ENCODE data around the gene AANAT.

DNA sequence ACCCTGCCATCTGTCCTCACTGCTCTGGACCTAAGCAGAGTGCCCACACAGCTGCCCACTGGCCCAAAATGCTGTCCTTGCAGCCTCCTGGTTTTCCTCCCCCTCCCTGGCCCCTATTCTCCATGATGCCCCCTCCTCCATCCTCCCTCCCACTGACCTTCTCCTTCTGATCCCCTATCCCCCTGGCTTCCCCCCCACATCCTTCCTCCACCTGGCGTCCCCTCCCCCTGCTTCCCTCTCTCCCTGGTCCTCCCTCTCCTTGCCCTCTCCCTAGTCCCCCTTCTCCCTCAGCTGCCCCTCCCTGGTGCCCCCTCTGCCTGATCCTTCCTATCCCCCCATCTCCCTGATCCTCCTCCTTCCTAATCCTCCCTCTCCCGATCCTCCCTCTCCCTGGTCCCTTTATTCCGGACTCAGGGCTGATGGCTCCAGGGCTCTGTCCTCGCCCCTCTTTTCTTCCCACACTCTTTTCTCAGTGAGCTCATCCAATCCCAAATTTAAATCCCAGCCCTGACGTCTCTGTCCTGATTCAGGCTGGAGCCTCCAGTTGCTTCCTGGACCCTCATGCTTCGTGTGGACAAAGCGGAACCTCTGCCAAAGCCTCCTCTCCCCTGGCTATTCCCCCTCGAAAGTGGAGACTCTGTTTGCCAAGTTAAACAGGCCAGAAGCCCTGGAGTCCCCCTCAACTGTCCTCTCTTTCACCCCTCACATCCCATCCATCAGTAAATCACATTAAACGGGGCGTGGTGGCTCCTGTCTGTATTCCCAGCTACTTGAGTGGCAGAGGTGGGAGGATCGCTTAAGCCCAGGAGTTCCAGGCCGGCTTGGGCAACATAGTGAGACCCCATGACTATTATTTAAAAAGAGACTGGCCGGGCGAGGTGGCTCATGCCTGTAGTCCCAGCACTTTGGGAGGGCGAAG is 51.9 kb downstream of the AANAT start:
- TF ChIP-seq, protein P1, sequence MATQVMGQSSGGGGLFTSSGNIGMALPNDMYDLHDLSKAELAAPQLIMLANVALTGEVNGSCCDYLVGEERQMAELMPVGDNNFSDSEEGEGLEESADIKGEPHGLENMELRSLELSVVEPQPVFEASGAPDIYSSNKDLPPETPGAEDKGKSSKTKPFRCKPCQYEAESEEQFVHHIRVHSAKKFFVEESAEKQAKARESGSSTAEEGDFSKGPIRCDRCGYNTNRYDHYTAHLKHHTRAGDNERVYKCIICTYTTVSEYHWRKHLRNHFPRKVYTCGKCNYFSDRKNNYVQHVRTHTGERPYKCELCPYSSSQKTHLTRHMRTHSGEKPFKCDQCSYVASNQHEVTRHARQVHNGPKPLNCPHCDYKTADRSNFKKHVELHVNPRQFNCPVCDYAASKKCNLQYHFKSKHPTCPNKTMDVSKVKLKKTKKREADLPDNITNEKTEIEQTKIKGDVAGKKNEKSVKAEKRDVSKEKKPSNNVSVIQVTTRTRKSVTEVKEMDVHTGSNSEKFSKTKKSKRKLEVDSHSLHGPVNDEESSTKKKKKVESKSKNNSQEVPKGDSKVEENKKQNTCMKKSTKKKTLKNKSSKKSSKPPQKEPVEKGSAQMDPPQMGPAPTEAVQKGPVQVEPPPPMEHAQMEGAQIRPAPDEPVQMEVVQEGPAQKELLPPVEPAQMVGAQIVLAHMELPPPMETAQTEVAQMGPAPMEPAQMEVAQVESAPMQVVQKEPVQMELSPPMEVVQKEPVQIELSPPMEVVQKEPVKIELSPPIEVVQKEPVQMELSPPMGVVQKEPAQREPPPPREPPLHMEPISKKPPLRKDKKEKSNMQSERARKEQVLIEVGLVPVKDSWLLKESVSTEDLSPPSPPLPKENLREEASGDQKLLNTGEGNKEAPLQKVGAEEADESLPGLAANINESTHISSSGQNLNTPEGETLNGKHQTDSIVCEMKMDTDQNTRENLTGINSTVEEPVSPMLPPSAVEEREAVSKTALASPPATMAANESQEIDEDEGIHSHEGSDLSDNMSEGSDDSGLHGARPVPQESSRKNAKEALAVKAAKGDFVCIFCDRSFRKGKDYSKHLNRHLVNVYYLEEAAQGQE (IDR thresholded peaks at IDR 0.05; ENCODE audit: low read depth): no peak
- TF ChIP-seq ZBTB7A (IDR thresholded peaks at IDR 0.05; ENCODE audit: low read depth) (no peak), EP300 (IDR thresholded peaks at IDR 0.05; ENCODE audit: borderline replicate concordance) (no peak), RAD21 (IDR thresholded peaks at IDR 0.05; ENCODE audit: low read depth) (no peak), TAF1 (IDR thresholded peaks at IDR 0.05; ENCODE audit: low read depth) (no peak), TCF12 (IDR thresholded peaks at IDR 0.05; ENCODE audit: low read depth) (no peak)
- TF ChIP-seq, protein P2, sequence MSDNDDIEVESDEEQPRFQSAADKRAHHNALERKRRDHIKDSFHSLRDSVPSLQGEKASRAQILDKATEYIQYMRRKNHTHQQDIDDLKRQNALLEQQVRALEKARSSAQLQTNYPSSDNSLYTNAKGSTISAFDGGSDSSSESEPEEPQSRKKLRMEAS (IDR thresholded peaks at IDR 0.05): no peak

All from Ishikawa (cell line).